WI38 (cell line): ENCODE results near the gene JAGN1.

Experiments used
- H3K4me3 ChIP-seq: 2 replicates; pipeline ENCODE4 v1.5.1; 2011; ENCODE audit warnings: low read depth, mild to moderate bottlenecking, control low read depth, low read length
- CTCF ChIP-seq: IDR thresholded peaks from 2 replicates; pipeline ENCODE4 v1.5.1; 2012; ENCODE audit warnings: low read depth, mild to moderate bottlenecking, control low read depth, low read length

Gene JAGN1

GRCh38 chr3:9914011-9914410 lies 23.6 kb downstream of the JAGN1 start:
- H3K4me3 ChIP-seq = no peak overlapping the region
- TF ChIP-seq CTCF = no peak

DNA sequence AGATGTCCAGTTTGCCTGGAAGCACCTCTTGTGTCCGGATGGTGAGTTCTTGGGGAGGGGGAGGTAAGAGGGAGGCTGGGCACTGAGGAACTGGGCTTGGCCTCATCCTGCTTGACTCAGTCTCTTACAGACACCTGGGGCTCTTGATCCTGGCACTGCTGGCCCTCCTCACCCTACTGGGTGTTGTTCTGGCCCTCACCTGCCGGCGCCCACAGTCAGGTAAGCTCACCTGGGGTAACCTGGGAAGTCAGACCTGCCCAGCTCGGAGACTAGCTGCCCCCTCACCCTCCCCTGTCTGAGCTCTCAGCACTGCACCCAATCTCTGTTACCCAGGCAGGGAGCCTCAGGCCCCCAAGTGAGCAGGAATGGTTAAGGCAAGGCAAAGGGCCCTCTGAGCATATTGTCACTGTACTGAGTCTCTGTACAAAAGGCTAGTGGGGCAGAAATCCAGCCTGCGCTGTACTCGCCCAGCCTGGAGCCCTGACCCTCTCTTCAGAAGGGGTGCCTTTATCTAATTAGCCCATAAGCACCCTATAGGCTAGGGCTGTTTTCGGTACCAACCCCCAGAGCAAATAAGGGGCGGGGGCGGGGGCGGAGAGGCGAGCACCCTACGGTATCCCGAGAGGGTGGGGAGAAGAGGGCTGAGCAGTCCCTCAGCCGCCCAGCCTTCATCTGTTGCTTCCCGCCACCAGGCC lies 24.3 kb downstream of the JAGN1 start:
- TF ChIP-seq CTCF = no peak
- H3K4me3 ChIP-seq = no peak overlapping the region; the same call in 1 of the 2 replicates

GRCh38 chr3:9915254-9916141 lies 25.1 kb downstream of the JAGN1 start:
- no peak; the same call in 1 of the 2 replicates for TF ChIP-seq CTCF
- peak overlapping the region; percentile 50 for H3K4me3 ChIP-seq

DNA sequence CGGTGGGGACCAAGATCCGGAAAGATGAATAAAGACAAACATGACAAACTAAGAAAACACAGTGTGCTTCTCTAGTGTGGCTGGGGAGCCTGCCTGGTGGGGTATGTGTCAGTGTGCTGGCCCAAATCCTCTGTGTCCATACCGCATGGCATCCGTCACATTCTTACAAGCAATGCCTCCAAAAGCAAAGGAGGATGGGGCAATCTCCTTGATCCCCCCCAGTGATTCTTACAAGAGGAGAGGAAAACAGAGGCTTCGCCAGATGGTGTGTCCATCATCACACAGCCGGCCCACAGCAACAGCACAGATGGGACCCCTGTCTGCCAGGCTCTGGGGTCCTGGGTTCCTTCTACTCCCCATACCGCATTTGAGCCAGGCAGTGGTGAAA lies 25.9 kb downstream of the JAGN1 start:
- peak overlapping the region; percentile 70 for H3K4me3 ChIP-seq
- TF ChIP-seq CTCF = no peak

DNA sequence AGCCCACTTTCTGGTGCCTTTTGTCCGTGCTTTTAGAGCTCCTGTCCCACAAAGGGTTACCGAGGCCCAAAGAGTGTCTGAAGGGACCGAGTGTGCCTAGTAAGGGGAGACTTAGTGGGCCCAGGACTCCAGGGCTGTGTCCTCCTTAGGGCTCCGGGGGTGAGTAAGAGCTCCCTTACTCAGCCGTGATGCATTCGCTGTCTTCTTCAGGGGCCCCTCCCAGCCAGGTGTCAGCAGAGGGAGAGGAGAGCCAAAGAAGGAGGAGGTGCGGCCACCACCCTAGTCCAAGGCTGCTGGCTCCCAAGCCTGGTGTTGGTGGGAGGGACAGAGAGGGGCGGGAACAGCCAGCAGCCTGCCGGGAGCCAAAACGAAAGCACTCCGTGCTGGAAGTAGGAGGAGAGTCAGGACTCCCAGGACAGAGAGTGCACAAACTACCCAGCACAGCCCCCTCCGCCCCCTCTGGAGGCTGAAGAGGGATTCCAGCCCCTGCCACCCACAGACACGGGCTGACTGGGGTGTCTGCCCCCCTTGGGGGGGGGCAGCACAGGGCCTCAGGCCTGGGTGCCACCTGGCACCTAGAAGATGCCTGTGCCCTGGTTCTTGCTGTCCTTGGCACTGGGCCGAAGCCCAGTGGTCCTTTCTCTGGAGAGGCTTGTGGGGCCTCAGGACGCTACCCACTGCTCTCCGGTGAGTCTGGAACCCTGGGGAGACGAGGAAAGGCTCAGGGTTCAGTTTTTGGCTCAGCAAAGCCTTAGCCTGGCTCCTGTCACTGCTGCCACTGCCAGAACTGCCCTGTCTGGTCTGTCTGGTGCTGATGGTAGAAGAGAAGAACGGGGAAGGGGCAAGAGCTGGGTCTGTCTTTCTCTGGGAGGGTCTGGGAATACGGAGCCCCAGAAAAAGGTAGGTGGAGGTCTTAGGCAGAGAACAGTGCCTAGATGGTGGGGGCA lies 26.6 kb downstream of the JAGN1 start, which contains the start of gene IL17RC:
IL17RC (plus strand) TSS at position 365 of the 947 bp plus-strand sequence; CDS start at position 583, 218 bp downstream.
- TF ChIP-seq CTCF = no peak
- peak within 1 kb of the TSS; percentile 70 for H3K4me3 ChIP-seq

GRCh38 chr3:9917820-9918219 lies 27.4 kb downstream of the JAGN1 start:
- H3K4me3 ChIP-seq = peak overlapping the region; percentile 70
- no peak for TF ChIP-seq CTCF
